SIG-M5 treated with dmso at 0.1 percent for 504 hours (cell line): Measurements from ENCODE around the gene TP53INP2.
"Not testable (repeated sequence)": the region's sequence is repeated elsewhere in the genome, so short reads cannot be mapped to it uniquely, and the experiment has no call there.

Source experiments
- DNase-seq: peaks from one replicate; lab custom pipeline; 2025; ENCODE audit not compliant: unreplicated experiment; lab: John Stamatoyannopoulos, UW

TP53INP2 gene

DNA sequence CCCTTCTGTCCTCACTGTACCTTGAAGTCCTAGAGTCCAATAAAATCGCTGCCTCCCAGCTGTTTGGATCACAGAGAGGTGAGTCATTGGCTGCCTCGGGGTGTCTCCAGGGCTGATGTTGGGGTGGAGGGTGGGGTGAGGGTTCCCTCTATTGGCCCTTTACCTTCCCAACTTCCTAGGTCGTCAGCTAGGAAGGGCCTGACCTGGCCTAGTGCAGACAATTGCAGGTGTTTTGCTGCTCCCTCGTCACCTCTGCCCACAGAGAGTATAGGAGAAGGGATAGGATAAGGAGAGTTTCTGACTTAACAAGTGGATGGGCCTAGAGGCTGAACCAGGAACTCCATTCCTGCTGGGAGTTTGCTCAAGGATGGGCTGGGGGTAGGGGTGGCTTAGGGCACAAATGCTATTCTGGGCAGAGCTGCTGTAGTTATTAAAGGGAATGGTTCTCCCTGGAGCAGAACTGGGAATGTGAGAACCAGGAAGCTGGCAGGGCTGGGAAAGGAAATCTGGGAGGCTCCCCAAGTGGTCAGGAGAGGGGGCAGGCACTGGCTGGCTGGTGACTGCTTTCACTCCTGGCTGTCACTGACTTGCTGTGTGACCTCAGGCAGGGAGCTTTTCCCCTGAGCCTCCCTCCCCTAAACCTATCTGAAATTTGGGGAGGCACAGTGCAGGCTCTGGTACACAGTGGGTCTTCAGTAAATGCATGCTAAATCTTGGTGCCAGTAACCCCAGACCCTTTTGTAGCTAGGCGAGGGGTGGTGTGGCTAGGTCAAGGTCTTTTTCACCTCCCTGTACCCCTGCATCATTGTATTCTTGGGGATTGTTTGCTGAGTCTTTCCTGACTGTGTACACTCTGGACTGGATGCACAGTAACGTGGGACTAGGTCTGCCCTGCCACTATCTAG lies 1.5 kb downstream of the TP53INP2 start:
- peak; percentile 26 for DNase-seq

- DNase-seq = no peak
Measured at GRCh38 chr20:34706302-34706875, 2.2 kb downstream of the TP53INP2 start.

DNA sequence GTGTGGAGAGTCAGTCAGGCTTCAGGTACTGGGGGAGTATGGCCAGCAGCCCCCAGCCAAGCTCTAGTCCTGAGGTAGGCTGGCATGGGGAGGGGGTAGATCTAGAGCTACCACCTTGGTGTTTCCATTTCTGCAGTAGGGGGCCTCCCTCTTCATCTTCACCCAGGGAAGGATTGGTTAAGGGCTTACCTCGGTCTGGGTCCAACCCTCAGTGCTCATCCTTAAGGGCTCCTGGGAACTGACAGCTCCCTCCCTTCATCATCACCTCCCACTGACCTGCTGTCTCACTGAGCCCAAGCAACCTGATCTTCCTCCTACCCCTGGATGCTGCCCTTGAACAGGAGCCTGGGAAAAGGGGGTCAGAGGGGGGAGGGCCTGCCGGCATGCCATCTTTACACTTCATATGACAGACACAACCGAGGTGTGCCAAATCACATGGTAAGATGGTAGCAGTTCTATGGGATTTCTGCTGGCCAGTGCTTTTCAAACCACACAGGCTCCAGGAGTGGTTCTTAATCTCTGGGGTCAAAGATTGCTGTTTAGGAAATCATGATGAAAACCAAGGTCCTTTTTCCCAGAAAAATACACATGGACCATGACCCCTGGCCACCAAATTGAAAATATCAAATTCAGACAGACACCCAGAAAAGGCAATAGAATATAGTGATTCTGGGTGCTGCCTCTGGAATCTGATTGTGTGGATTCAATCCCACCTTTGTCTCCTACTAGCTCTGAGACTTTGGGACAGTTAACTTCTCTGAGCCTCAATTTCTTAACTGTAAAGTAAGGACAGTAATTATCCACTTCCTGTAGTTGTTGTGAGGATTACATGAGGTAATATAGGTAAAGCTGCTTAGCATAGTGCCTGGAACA lies 3.0 kb downstream of the TP53INP2 start:
- DNase-seq = no peak

- DNase-seq = peak; percentile 29
Measured at GRCh38 chr20:34708621-34709043, 4.5 kb downstream of the TP53INP2 start.

GRCh38 chr20:34709044-34709830 lies 5.1 kb downstream of the TP53INP2 start:
- peak; percentile 76 for DNase-seq

- DNase-seq = peak; percentile 71
Measured at GRCh38 chr20:34709831-34710567, 5.9 kb downstream of the TP53INP2 start.

GRCh38 chr20:34710568-34710839 lies 6.4 kb downstream of the TP53INP2 start:
- no peak for DNase-seq

DNA sequence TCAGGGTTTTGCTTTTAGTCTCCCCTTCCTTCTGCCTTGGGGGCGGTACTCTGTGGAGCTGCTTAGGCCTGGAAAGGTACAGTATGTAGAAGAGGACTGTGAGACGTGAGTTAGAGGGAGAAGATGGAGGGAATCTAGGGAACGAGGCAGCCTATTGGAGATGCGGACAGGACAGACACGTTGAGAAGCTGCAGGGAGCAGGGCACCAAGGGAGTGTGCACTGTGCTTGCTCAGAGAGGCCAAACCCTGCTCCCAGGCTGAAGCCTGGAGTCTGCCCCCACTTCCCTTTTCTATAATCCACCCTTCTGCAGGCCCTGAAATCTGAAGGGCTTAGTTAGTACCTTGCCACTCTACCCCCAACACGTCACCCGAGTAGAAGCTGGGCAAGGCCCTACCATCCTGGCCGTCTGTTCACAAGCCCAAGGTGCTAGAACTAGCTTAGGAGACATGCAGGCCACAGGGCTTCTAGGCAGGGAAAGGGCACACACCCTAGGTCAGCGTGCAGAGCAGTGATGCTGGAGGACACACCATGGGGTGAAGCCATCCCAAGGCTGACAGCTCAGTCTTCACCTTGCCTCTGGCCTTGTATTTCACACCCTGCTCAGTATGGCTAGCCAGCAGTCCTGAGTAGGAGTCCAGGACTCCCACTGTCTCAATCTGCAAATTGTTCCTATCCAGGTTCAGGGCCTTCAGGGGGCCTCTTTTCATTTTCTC lies 6.9 kb downstream of the TP53INP2 start:
- DNase-seq = peak; percentile 35

GRCh38 chr20:34711813-34712430 lies 7.8 kb downstream of the TP53INP2 start:
- DNase-seq = no peak

GRCh38 chr20:34712525-34713192 lies 8.5 kb downstream of the TP53INP2 start:
- no peak for DNase-seq

- DNase-seq = peak; percentile 21
Measured at GRCh38 chr20:34713194-34713943, 9.2 kb downstream of the TP53INP2 start.

DNA sequence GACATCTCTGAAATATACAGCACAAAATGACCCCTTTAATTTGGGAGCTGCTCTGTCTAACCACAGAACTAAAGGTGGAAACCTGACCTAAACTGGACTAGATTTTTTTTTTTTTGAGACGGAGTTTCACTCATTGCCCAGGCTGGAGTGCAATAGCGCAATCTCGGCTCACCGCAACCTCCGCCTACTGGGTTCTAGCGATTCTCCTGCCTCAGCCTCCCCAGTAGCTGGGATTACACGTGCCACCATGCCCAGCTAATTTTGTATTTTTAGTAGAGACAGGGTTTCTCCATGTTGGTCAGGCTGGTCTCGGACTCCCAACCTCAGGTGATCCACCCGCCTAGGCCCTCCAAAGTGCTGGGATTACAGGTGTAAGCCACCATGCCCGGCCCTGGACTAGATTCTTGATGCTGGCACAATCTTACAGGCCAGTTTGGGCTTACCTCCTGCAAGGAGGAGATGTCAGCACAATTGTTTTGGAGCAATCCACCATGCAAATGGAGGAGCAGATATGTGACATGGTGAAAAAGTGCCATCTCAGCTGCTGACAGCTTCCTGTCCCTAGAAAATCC lies 9.9 kb downstream of the TP53INP2 start:
- not testable (repeated sequence) for DNase-seq

GRCh38 chr20:34715384-34715783 lies 11.2 kb downstream of the TP53INP2 start:
- DNase-seq = no peak

GRCh38 chr20:34716921-34717229 lies 12.7 kb downstream of the TP53INP2 start:
- DNase-seq = no peak

GRCh38 chr20:34717230-34718095 lies 13.3 kb downstream of the TP53INP2 start:
- no peak for DNase-seq

- not testable (repeated sequence) for DNase-seq
Measured at GRCh38 chr20:34719242-34720017, 15.3 kb downstream of the TP53INP2 start.
